Breast epithelium (tissue), 4 donors: Measurements from ENCODE around the gene PPP2R3A. TPM values are rescaled to one million over a fixed set of nuclear protein-coding genes. Genes with fewer than 3 reads are reported as not detected.

Experiments
- DNase-seq, 2 donors: peaks; one replicate each; pipeline ENCODE4 v3.0.0-alpha.2; 2019; ENCODE audit warnings: low spot score in 2 of 2
- H3K27ac ChIP-seq, 2 donors: fragments of 200-600 bp; sonication (generic) in 1 of 2; one replicate each; pipeline ENCODE4 v1.5.1; 2016 to 2019; ENCODE audit warnings: mild to moderate bottlenecking in 1 of 2
- H3K27me3 ChIP-seq, 2 donors: fragments of 200-600 bp; sonication (generic) in 1 of 2; one replicate each; pipeline versions ENCODE4 v1.5.1 to v1.6.0; 2017 to 2019; ENCODE audit warnings: control low read depth in 1 of 2, mild to moderate bottlenecking in 1 of 2
- H3K36me3 ChIP-seq: fragments of 200-600 bp; one replicate; pipeline ENCODE4 v1.5.1; 2019
- H3K4me1 ChIP-seq, 2 donors: fragments of 200-600 bp; sonication (generic); one replicate each; pipeline ENCODE4 v1.5.1; 2016 to 2019; ENCODE audit warnings: control low read depth in 1 of 2
- H3K4me3 ChIP-seq, 3 donors: fragments of 200-600 bp; sonication (generic); 1 replicate in 2 of 3; 2 replicates in 1 of 3; pipeline ENCODE4 v1.5.1; 2016 to 2019; ENCODE audit warnings: mild to moderate bottlenecking in 3 of 3, moderate library complexity in 2 of 3
- H3K9me3 ChIP-seq, 2 donors: fragments of 200-600 bp; sonication (generic) in 1 of 2; one replicate each; pipeline ENCODE4 v1.5.1; 2016 to 2019; ENCODE audit warnings: control low read depth in 1 of 2
- POLR2A ChIP-seq: fragments of 450-650 bp; IDR thresholded peaks from one replicate; pipeline ENCODE4 v1.6.1; 2016; ENCODE audit warnings: antibody characterized with exemption, mild to moderate bottlenecking, moderate library complexity
- POLR2AphosphoS5 ChIP-seq, 3 donors: sonication (generic); formaldehyde crosslinking; IDR thresholded peaks; one replicate each; pipeline ENCODE4 v1.6.1; 2017; ENCODE audit warnings: antibody characterized with exemption in 3 of 3
- intact Hi-C: fragments of 100-400 bp; cut with DNase I; formaldehyde crosslinking; loops from one replicate; pipeline ENCODE4 v1.15.1; 2023; ENCODE audit warnings: low total_unique reads
- total RNA-seq, 3 donors: library from RNA; depleted of rRNA; stranded (reverse); fragments of >200 nt; gene quantifications; one replicate each; pipeline ENCODE4 v1.1.0, GENCODE V29; 2016
- TF ChIP-seq, protein P1 (sequence below), 3 donors: fragments of 450-650 bp; IDR thresholded peaks; one replicate each; pipeline ENCODE4 v1.5.1; 2016 to 2017; ENCODE audit warnings: antibody characterized with exemption in 3 of 3, mild to moderate bottlenecking in 3 of 3, moderate library complexity in 3 of 3

The PPP2R3A gene
- total RNA-seq, 3 donors from 2014 or later = 10.4 to 43.6 (median 20.6) TPM

DNA sequence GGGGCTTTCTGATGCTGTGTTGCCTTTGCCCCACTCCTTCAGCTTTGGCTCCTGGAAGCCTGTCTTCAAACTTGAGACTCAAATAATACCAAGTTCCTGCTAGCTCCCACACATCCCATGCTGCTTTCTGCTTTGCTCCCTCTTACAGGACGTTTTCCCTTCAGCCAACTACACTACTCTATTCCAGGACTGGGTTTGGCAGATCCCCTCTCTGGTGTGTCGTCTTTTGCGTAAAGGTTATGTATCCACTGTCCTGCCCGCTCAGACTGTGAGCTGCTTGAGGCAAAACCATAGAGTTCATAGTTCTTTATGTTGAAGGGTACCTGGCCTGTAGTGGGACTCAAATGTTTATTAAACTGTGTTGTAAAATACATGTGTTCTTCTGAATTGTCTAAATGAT lies 25.4 kb downstream of the PPP2R3A start:
- TF ChIP-seq POLR2A (no peak), POLR2AphosphoS5 (IDR thresholded peaks at IDR 0.05) (no peak)
- TF ChIP-seq, protein P1, sequence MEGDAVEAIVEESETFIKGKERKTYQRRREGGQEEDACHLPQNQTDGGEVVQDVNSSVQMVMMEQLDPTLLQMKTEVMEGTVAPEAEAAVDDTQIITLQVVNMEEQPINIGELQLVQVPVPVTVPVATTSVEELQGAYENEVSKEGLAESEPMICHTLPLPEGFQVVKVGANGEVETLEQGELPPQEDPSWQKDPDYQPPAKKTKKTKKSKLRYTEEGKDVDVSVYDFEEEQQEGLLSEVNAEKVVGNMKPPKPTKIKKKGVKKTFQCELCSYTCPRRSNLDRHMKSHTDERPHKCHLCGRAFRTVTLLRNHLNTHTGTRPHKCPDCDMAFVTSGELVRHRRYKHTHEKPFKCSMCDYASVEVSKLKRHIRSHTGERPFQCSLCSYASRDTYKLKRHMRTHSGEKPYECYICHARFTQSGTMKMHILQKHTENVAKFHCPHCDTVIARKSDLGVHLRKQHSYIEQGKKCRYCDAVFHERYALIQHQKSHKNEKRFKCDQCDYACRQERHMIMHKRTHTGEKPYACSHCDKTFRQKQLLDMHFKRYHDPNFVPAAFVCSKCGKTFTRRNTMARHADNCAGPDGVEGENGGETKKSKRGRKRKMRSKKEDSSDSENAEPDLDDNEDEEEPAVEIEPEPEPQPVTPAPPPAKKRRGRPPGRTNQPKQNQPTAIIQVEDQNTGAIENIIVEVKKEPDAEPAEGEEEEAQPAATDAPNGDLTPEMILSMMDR (IDR thresholded peaks at IDR 0.05) = no peak
- H3K27ac ChIP-seq = no peak overlapping the region

DNA sequence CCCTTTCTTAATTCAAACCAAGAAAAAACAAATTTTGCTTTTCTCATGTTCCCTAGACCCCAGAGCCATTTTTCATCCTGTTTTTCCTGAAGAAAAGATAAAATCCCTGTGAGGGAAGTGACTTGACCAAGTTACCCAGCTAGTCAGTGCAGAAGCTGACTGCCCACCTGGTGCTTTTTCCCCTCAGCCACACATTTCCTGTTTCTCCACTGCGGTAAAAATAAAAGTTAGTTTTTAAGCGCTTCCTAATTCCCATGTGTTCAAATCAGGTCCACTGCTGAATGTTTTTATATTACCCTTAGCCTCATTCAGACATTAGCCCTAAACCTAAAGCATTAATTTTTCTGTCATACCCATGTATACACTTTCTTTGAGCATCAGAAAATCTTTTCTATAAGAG lies 26.1 kb downstream of the PPP2R3A start:
- Histone ChIP-seq H3K4me3 (no peak overlapping the region), H3K27ac (no peak overlapping the region), H3K27me3 (no peaks in the 10 kb centered on the region), H3K4me1 (no peaks in the 10 kb centered on the region), H3K36me3 (no peaks in the 10 kb centered on the region), H3K9me3 (no peaks in the 10 kb centered on the region)
- TF ChIP-seq, protein P1 (IDR thresholded peaks at IDR 0.05) = no peak
- no peak for TF ChIP-seq POLR2A
- TF ChIP-seq POLR2AphosphoS5 (IDR thresholded peaks at IDR 0.05) = no peak
- DNase-seq = no peak
- intact Hi-C loops = no loop called here

More for the DNA sequence above, 25.4 kb downstream of the PPP2R3A start:
- Histone ChIP-seq H3K4me3 (no peak overlapping the region), H3K9me3 (no peaks in the 10 kb centered on the region), H3K4me1 (no peaks in the 10 kb centered on the region), H3K36me3 (no peaks in the 10 kb centered on the region), H3K27me3 (no peaks in the 10 kb centered on the region)
- intact Hi-C loops = no loop called here
- DNase-seq = no peak

DNA sequence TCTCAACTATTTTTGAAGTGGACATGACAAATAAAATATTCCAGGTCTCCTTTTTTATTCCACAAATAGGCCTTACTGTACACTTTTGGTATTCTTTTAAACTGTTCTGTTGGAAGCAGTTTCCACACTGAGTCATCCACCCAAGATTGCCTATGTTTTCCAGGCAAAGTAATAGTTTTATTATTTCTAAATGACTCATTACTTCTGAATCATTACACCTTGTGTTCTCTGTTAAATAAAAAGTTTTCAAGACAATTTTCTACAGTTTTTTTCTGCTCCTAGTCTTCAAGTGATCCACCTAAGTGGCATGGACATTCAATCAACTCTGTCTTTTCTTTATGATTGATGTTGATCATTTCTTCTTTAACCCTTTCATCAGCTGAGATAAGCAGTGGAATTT lies 26.5 kb downstream of the PPP2R3A start:
- no peaks in the 10 kb centered on the region for H3K36me3 ChIP-seq
- DNase-seq = no peak
- H3K9me3 ChIP-seq = no peaks in the 10 kb centered on the region
- intact Hi-C loops = no loop called here
- H3K27ac ChIP-seq = no peak overlapping the region
- H3K4me1 ChIP-seq = no peaks in the 10 kb centered on the region
- no peaks in the 10 kb centered on the region for H3K27me3 ChIP-seq
- no peak overlapping the region for H3K4me3 ChIP-seq
- TF ChIP-seq POLR2AphosphoS5 (IDR thresholded peaks at IDR 0.05) = no peak

DNA sequence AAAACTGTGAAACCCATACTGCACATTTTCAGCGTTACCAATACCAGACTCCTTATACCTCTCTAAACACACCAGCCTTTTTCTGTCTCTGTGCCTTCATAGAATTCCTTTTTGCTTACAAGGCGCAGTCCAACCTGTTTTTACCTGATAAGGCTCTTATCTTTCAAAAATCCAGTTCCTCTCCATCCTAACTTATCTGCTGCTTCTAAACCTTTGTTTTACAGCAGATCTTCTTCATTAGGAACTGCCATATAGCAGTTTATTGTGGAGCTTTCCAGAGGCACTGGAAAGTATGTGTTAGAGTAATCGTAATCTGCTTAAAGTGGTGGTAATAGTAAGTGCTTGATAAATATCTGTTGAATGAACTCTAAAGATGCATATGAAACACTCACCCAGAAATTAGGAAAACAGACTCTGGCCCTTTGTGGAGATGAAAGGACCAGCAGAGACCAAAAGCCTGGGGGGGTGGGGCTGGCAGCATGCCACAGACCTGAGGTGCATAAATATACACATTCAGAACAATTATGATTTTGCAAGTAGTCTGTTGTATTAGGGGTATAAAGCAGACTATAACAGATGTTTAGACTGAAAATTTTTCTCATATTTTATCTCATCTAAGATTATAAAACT lies 29.3 kb downstream of the PPP2R3A start:
- no peaks in the 10 kb centered on the region for H3K27me3 ChIP-seq
- H3K4me1 ChIP-seq = no peaks in the 10 kb centered on the region
- TF ChIP-seq POLR2AphosphoS5 (IDR thresholded peaks at IDR 0.05) = no peak
- no peak for TF ChIP-seq POLR2A
- TF ChIP-seq, protein P1 (IDR thresholded peaks at IDR 0.05) = no peak
- H3K36me3 ChIP-seq = no peaks in the 10 kb centered on the region
- no peak for DNase-seq
- no peak overlapping the region for H3K27ac ChIP-seq
- no peaks in the 10 kb centered on the region for H3K9me3 ChIP-seq
- intact Hi-C loops = no loop called here
- H3K4me3 ChIP-seq = no peak overlapping the region

DNA sequence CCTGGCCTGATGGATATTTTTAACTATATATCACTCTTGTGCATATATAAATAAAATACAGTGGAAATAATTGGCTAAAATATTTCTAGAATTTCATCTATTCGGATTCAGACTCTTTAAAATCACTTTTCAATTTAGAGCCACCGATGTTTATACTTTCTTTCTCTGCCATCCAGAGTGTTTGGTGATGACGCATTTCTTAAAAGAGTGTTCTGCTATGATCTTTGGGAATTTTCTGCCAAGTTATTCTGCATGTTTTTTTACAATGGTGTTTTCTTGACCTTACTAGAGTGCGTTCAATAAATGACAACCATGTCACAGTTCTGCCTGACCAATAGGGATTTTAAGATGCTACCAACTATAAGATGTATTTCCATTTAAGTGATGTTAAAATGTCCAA lies 30.2 kb downstream of the PPP2R3A start:
- Histone ChIP-seq H3K27me3 (no peaks in the 10 kb centered on the region), H3K4me1 (no peaks in the 10 kb centered on the region), H3K4me3 (no peak overlapping the region), H3K36me3 (no peaks in the 10 kb centered on the region), H3K27ac (no peak overlapping the region), H3K9me3 (no peaks in the 10 kb centered on the region)
- DNase-seq = no peak
- intact Hi-C loops = no loop called here
- TF ChIP-seq POLR2AphosphoS5 (IDR thresholded peaks at IDR 0.05) (no peak), POLR2A (no peak)
- TF ChIP-seq, protein P1 (IDR thresholded peaks at IDR 0.05) = no peak
